Suprapubic skin (tissue), 4 donors: ENCODE results near the gene RDX. TPM values are rescaled to one million over a fixed set of nuclear protein-coding genes. Genes with fewer than 3 reads are reported as not detected.

ENCODE experiments used
- DNase-seq, 2 donors: peaks; one replicate each; pipeline ENCODE4 v3.0.0-alpha.2; 2019; ENCODE audit warnings: low spot score in 2 of 2
- H3K27ac ChIP-seq: fragments of 200-600 bp; sonication (generic); one replicate; pipeline ENCODE4 v1.5.1; 2019
- H3K27me3 ChIP-seq: fragments of 200-600 bp; sonication (generic); one replicate; pipeline ENCODE4 v1.5.1; 2019
- H3K36me3 ChIP-seq: fragments of 200-600 bp; sonication (generic); one replicate; pipeline ENCODE4 v1.5.1; 2019
- H3K4me1 ChIP-seq: fragments of 200-600 bp; sonication (generic); one replicate; pipeline ENCODE4 v1.5.1; 2019
- H3K4me3 ChIP-seq: fragments of 200-600 bp; sonication (generic); one replicate; pipeline ENCODE4 v1.5.1; 2019; ENCODE audit warnings: mild to moderate bottlenecking
- H3K9me3 ChIP-seq: fragments of 200-600 bp; sonication (generic); one replicate; pipeline ENCODE4 v1.5.1; 2019
- EP300 ChIP-seq: sonication (generic); formaldehyde crosslinking; IDR thresholded peaks from one replicate; pipeline ENCODE4 v1.6.1; 2017; ENCODE audit warnings: antibody characterized with exemption
- POLR2A ChIP-seq, 2 donors: fragments of 450-650 bp; IDR thresholded peaks; one replicate each; pipeline ENCODE4 v1.6.1; 2017; ENCODE audit warnings: antibody characterized with exemption in 2 of 2, mild to moderate bottlenecking in 2 of 2, moderate library complexity in 2 of 2
- POLR2AphosphoS5 ChIP-seq, 3 donors: sonication (generic); formaldehyde crosslinking; IDR thresholded peaks; one replicate each; pipeline ENCODE4 v1.6.1; 2017; ENCODE audit warnings: antibody characterized with exemption in 3 of 3
- WGBS: methylation state at CpG from one replicate; pipeline ENCODE4 v1.1.5; 2018; 5-methylcytosine and 5-hydroxymethylcytosine counted together
- total RNA-seq, 4 donors: library from RNA; depleted of rRNA; stranded (reverse); fragments of >200 nt; gene quantifications; one replicate each; pipeline ENCODE4 v1.1.0, GENCODE V29; 2016
- TF ChIP-seq, protein P1 (sequence below), 2 donors: fragments of 200-600 bp in 1 of 2; fragments of 450-650 bp in 1 of 2; sonication (generic) in 1 of 2; IDR thresholded peaks; one replicate each; pipeline ENCODE4 v1.5.1; 2016 to 2019; ENCODE audit warnings: antibody characterized with exemption in 2 of 2, mild to moderate bottlenecking in 1 of 2, moderate library complexity in 1 of 2

The RDX gene
- total RNA-seq, 4 donors from 2014 or later = 24.8 to 46.4 (median 38.3) TPM

DNA sequence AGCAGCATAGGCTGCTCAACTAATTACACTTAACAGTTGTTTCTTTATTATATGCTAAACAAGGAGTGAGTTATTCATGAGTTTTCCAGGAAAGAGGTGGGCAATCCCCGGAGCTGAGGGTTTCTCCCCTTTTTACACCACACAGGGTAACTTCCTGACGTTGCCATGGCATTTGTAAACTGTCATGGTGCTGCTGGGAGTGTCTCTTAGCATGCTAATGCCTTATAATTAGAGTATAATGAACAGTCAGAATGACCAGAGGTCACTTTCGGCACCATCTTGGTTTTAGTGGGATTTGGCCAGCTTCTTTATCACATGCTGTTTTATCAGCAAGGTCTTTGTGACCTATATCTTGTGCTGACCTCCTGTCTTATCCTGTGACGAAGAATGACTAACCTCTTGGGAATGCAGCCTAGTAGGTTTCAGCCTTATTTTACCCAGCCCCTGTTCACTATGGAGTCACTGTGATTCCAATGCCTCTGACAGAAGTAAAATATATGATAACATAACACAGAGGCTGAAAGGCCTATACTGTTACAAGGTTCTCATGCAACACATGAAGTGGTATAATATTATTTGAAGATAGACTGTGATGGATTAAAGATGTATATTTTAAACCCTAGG, 41.3 kb upstream of the RDX start:
- WGBS = 54% methylated on average over 4 of the region's 4 CpGs
- no peak for DNase-seq
- no peaks in the 10 kb centered on the region for H3K9me3 ChIP-seq
- no peaks in the 10 kb centered on the region for H3K27me3 ChIP-seq
- no peaks in the 10 kb centered on the region for H3K36me3 ChIP-seq
- no peaks in the 10 kb centered on the region for H3K4me1 ChIP-seq
- H3K4me3 ChIP-seq = no peak overlapping the region
- no peak overlapping the region for H3K27ac ChIP-seq
- TF ChIP-seq POLR2AphosphoS5 (IDR thresholded peaks at IDR 0.05) (no peak), POLR2A (IDR thresholded peaks at IDR 0.05) (no peak), EP300 (no peak)
- TF ChIP-seq, protein P1, sequence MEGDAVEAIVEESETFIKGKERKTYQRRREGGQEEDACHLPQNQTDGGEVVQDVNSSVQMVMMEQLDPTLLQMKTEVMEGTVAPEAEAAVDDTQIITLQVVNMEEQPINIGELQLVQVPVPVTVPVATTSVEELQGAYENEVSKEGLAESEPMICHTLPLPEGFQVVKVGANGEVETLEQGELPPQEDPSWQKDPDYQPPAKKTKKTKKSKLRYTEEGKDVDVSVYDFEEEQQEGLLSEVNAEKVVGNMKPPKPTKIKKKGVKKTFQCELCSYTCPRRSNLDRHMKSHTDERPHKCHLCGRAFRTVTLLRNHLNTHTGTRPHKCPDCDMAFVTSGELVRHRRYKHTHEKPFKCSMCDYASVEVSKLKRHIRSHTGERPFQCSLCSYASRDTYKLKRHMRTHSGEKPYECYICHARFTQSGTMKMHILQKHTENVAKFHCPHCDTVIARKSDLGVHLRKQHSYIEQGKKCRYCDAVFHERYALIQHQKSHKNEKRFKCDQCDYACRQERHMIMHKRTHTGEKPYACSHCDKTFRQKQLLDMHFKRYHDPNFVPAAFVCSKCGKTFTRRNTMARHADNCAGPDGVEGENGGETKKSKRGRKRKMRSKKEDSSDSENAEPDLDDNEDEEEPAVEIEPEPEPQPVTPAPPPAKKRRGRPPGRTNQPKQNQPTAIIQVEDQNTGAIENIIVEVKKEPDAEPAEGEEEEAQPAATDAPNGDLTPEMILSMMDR (IDR thresholded peaks at IDR 0.05) = no peak

DNA sequence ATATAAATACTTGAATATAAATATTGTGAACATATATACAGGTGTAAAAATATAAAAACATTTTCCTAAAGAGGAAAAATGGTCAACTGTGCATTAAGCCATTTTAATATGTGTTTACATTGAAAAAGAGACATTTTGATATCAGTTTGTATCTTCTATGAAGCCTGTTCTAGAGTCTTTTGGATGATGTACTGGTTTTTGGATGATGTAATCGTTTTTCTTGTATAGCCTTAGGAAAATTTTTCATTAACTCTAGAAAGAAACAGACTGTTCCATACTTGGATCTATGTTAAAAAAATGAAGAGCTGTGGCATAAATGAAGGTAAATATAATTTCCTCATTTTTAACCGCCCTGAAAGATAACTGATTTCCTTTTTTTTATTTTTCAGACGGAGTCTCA, 39.6 kb upstream of the RDX start:
- H3K4me1 ChIP-seq = no peaks in the 10 kb centered on the region
- 62% methylated on average over 3 of the region's 3 CpGs for WGBS
- no peak overlapping the region for H3K4me3 ChIP-seq
- H3K9me3 ChIP-seq = no peaks in the 10 kb centered on the region
- H3K27ac ChIP-seq = no peak overlapping the region
- no peaks in the 10 kb centered on the region for H3K36me3 ChIP-seq
- DNase-seq = no peak
- H3K27me3 ChIP-seq = no peaks in the 10 kb centered on the region
- no peak for TF ChIP-seq POLR2AphosphoS5 (IDR thresholded peaks at IDR 0.05)
- TF ChIP-seq POLR2A (IDR thresholded peaks at IDR 0.05) = no peak
- TF ChIP-seq, protein P1 (IDR thresholded peaks at IDR 0.05) = no peak
- TF ChIP-seq EP300 = no peak

DNA sequence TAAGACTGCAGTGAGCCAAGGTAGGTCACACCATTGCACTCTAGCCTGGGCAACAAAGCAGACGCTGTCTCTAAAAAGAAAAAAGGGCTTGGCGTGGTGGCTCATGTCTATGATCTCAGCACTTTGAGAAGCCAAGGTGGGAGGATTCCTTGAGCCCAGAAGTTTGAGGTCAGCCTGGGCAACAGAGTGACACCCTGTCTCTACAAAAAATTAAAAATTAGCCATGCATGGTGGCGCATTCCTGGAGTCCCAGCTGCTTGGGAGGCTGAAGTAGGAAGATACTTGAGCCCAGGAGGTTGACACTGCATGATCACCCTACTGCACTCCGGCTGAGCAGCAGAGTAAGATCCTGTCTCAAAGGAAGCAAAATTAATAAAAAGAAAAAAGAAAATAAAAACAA, 38.9 kb upstream of the RDX start:
- 94% methylated on average over 4 of the region's 4 CpGs for WGBS
- TF ChIP-seq EP300 (no peak), POLR2AphosphoS5 (IDR thresholded peaks at IDR 0.05) (no peak), POLR2A (IDR thresholded peaks at IDR 0.05) (no peak)
- TF ChIP-seq, protein P1 (IDR thresholded peaks at IDR 0.05) = no peak
- no peak for DNase-seq
- H3K9me3 ChIP-seq = no peaks in the 10 kb centered on the region
- H3K27ac ChIP-seq = no peak overlapping the region
- no peak overlapping the region for H3K4me3 ChIP-seq
- H3K4me1 ChIP-seq = no peaks in the 10 kb centered on the region
- H3K36me3 ChIP-seq = no peaks in the 10 kb centered on the region
- H3K27me3 ChIP-seq = no peaks in the 10 kb centered on the region

DNA sequence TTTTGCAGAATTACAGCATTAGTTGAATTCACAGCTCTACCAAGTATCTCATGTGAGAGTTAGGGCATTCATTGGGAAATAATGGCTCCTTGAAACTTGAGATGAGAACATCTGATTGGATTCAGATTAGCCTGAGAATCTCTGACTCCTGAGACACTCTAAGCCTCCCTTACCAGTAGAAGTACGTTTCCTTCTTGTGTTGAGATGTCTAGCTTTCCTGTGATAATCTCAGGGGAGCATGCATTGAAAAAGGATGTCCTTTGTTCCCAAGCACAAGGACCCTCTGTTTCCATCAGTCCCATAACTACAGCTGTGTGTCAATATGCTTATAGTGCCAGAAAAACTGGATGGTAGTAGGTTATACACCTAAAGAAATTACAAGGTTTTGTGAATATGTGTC, 35.2 kb upstream of the RDX start:
- H3K36me3 ChIP-seq = no peaks in the 10 kb centered on the region
- WGBS = 50% methylated on average over 1 of the region's 1 CpG
- H3K27me3 ChIP-seq = no peaks in the 10 kb centered on the region
- no peak for DNase-seq
- no peak overlapping the region for H3K4me3 ChIP-seq
- H3K27ac ChIP-seq = no peak overlapping the region
- H3K4me1 ChIP-seq = no peaks in the 10 kb centered on the region
- no peak for TF ChIP-seq EP300
- TF ChIP-seq, protein P1 (IDR thresholded peaks at IDR 0.05) = no peak
- TF ChIP-seq POLR2A (IDR thresholded peaks at IDR 0.05) = no peak
- no peak for TF ChIP-seq POLR2AphosphoS5 (IDR thresholded peaks at IDR 0.05)
- H3K9me3 ChIP-seq = no peaks in the 10 kb centered on the region

DNA sequence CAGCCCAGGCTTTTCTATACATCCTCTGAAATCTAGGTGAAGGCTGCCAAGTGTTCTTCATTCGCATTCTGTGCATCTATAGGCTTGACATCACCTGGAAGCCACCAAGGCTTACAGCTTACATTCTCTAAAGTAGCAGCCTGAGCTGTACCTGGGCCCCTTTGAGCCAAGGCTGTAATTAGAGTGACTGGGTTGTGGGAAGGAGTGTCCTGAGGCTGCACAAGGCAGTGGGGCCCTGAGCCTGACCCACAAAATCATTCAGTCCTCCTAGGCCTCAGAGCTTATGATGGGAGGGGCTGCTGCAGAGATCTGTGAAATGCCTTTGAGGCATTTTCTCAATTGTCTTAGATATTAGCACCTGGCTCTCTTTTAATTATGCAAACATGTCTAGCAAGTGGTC, 33.0 kb upstream of the RDX start:
- no peak overlapping the region for H3K27ac ChIP-seq
- DNase-seq = no peak
- no peaks in the 10 kb centered on the region for H3K27me3 ChIP-seq
- no peaks in the 10 kb centered on the region for H3K4me1 ChIP-seq
- H3K36me3 ChIP-seq = no peaks in the 10 kb centered on the region
- TF ChIP-seq EP300 (no peak), POLR2AphosphoS5 (IDR thresholded peaks at IDR 0.05) (no peak), POLR2A (IDR thresholded peaks at IDR 0.05) (no peak)
- TF ChIP-seq, protein P1 (IDR thresholded peaks at IDR 0.05) = no peak
- no peaks in the 10 kb centered on the region for H3K9me3 ChIP-seq
- no peak overlapping the region for H3K4me3 ChIP-seq
- WGBS = 91% methylated on average over 1 of the region's 1 CpG
